RWPE1 (cell line): ENCODE measurements around the gene DEAF1.

Experiments
- CTCF ChIA-PET: fragments of 350-600 bp; sonication (Branson Sonifier 250); formaldehyde crosslinking; extraction: SDS; loops from one replicate; lab custom pipeline; 2021; lab: Yijun Ruan, JAX
- POLR2A ChIA-PET: fragments of 400-600 bp; formaldehyde crosslinking; extraction: SDS; loops from one replicate; lab custom pipeline; 2020; ENCODE audit warnings: antibody characterized with exemption; ENCODE audit not compliant: low non-redundant PET; lab: Yijun Ruan, JAX
- DNase-seq: peaks from one replicate; pipeline ENCODE4 v3.0.0; 2012; ENCODE audit warnings: low spot score
- H3K27ac ChIP-seq: fragments of 450-650 bp; 2 replicates; pipeline ENCODE4 v1.5.1; 2017
- CTCF ChIP-seq: fragments of 450-650 bp; conservative IDR thresholded peaks from 2 replicates; pipeline ENCODE4 v1.5.1; 2017; ENCODE audit warnings: low read depth, mild to moderate bottlenecking

DEAF1 gene

GRCh38 chr11:643849-644738 lies 50.9 kb downstream of the DEAF1 start:
- no peak for DNase-seq
- POLR2A ChIA-PET = no interaction called here
- no peak for TF ChIP-seq CTCF
- CTCF ChIA-PET = no interaction called here
- H3K27ac ChIP-seq = peak overlapping the region; percentile 68

GRCh38 chr11:643366-643765 lies 51.7 kb downstream of the DEAF1 start:
- no peak for DNase-seq
- peak overlapping the region; percentile 68 for H3K27ac ChIP-seq
- ChIA-PET POLR2A (no interaction called here), CTCF (no interaction called here)
- no peak for TF ChIP-seq CTCF

- TF ChIP-seq CTCF = no peak
- peak overlapping the region; percentile 68 for H3K27ac ChIP-seq
- ChIA-PET POLR2A (no interaction called here), CTCF (interaction anchor here (0.5 to 0.7 kb wide), 3 partner anchors 76 to 1009 kb away, joined by 3 to 5 read pairs (median 4); no protein-coding TSS in a partner anchor)
- DNase-seq = no peak
These were observed 53.1 kb downstream of the DEAF1 start for GRCh38 chr11:641806-642370.

- CTCF ChIA-PET = interaction anchor here (0.6 kb wide), 1 partner anchor 133 kb away, joined by 4 read pairs; no protein-coding TSS in a partner anchor
- no peak for DNase-seq
- POLR2A ChIA-PET = no interaction called here
- H3K27ac ChIP-seq = peak overlapping the region; percentile 68
- TF ChIP-seq CTCF = no peak
These were observed 54.9 kb downstream of the DEAF1 start for GRCh38 chr11:640021-640706.

- POLR2A ChIA-PET = interaction anchor here (0.7 kb wide), 1 partner anchor 71 kb away, joined by 5 read pairs; no protein-coding TSS in a partner anchor
- H3K27ac ChIP-seq = peak overlapping the region; percentile 30
- no peak for TF ChIP-seq CTCF
- CTCF ChIA-PET = no interaction called here
- DNase-seq = no peak
These were observed 55.6 kb downstream of the DEAF1 start for GRCh38 chr11:639332-639955.
